K562 (cell line): ENCODE data around the gene SEC14L3.

Source experiments
- GTF3C2 ChIP-seq: IDR thresholded peaks from 3 replicates; pipeline ENCODE4 v1.6.1; 2011; ENCODE audit warnings: borderline replicate concordance, mild to moderate bottlenecking, moderate library complexity; ENCODE audit not compliant: insufficient read length; ENCODE audit errors: extremely low read depth
- ZBTB49 ChIP-seq: sonication (generic); formaldehyde crosslinking; IDR thresholded peaks from 2 replicates; pipeline ENCODE4 v1.8.0; 2022; ENCODE audit warnings: missing genetic modification reagents, mild to moderate bottlenecking, borderline replicate concordance
- TF ChIP-seq, protein P1 (sequence below): sonication (generic); formaldehyde crosslinking; IDR thresholded peaks from 2 replicates; pipeline ENCODE4 v1.5.0; 2020; ENCODE audit warnings: missing genetic modification reagents

DNA sequence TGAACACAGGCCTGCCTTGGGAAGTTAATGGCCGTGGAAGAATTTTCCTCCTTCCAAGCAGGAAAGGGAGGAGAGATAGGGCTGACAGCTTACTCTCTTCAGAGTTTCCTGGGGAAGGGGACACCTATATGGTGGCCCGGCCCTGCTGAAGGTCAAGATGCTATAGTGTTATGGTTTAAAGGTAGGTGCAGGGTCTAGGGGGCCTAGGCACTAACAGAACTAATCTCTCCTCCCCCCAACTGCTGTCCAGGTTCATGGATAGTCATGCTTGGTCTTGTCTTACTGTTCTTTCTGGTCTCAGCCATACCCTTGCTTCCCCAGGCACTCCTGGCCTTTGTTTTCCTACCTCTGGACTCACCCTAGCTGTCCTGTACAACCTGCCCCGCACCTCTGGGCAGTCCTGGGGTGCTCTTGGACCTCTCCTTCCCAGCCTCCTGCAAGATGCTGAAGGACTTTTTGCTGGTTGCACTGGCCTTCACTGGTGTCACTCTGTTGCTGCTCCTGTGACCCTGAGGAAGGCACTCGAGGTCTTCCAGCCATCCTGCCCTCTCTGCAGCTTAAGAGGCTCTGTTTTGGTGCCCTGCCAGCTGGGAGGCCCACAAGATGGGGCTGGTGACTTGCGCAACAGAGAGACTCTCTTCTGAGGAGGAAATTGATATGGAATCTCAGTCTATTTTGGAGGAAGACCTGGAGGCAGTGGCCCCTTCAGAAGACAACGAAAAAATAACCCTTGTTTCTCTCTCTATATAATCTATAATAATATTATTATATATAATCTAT, 17.9 kb downstream of the SEC14L3 start:
- TF ChIP-seq, protein P1, sequence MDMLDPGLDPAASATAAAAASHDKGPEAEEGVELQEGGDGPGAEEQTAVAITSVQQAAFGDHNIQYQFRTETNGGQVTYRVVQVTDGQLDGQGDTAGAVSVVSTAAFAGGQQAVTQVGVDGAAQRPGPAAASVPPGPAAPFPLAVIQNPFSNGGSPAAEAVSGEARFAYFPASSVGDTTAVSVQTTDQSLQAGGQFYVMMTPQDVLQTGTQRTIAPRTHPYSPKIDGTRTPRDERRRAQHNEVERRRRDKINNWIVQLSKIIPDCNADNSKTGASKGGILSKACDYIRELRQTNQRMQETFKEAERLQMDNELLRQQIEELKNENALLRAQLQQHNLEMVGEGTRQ (CRISPR knock-in tag): no peak
- TF ChIP-seq GTF3C2 (no peak), ZBTB49 (CRISPR knock-in tag) (no peak)
